NCI-H2029 treated with DMSO at 0.1 percent for 48 hours (cell line): ENCODE data around the gene NLRC4.
"Not testable (repeated sequence)": the region's sequence is repeated elsewhere in the genome, so short reads cannot be mapped to it uniquely, and the experiment has no call there.

Experiments
- DNase-seq: peaks from one replicate; lab custom pipeline; 2025; lab: John Stamatoyannopoulos, UW

NLRC4 gene, protein sequence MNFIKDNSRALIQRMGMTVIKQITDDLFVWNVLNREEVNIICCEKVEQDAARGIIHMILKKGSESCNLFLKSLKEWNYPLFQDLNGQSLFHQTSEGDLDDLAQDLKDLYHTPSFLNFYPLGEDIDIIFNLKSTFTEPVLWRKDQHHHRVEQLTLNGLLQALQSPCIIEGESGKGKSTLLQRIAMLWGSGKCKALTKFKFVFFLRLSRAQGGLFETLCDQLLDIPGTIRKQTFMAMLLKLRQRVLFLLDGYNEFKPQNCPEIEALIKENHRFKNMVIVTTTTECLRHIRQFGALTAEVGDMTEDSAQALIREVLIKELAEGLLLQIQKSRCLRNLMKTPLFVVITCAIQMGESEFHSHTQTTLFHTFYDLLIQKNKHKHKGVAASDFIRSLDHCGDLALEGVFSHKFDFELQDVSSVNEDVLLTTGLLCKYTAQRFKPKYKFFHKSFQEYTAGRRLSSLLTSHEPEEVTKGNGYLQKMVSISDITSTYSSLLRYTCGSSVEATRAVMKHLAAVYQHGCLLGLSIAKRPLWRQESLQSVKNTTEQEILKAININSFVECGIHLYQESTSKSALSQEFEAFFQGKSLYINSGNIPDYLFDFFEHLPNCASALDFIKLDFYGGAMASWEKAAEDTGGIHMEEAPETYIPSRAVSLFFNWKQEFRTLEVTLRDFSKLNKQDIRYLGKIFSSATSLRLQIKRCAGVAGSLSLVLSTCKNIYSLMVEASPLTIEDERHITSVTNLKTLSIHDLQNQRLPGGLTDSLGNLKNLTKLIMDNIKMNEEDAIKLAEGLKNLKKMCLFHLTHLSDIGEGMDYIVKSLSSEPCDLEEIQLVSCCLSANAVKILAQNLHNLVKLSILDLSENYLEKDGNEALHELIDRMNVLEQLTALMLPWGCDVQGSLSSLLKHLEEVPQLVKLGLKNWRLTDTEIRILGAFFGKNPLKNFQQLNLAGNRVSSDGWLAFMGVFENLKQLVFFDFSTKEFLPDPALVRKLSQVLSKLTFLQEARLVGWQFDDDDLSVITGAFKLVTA

DNA sequence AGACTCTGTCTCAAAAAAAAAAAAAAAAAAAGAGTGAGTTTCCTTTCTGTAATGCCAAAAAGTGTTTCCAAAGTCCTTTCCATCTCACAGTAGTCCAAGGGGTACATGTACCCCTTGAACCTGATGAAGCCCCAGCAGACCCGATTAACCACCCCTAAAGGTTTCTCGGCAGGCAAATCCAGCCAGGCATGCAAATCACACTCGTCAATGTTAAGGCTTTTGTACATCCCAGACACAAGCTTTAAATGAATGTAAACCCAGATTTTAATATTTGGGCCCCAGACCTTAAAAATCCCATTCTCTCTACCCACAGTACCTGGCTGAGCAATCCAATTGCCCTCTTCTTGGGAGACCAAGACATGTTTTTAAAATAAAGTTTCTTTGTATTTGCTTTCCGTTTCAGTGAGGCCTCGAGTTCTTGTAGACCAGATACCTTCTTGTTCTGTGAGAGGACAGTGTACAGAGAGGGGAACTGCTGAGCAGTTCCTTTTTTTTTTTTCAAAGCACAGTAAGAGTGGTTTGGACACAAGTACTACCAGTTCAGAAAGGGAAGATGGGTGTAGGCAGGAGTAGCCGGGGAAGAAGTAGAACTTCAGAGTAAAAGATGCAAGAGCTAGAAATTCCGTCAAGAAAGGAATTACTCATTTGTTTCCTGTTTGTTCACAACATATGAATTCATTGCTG lies at the start of gene NLRC4:
Gene NLRC4 (minus strand): TSS at position 465 of the 684 bp plus-strand sequence. CDS start 8,111 bp downstream, outside the sequence.
- DNase-seq: no peak

DNA sequence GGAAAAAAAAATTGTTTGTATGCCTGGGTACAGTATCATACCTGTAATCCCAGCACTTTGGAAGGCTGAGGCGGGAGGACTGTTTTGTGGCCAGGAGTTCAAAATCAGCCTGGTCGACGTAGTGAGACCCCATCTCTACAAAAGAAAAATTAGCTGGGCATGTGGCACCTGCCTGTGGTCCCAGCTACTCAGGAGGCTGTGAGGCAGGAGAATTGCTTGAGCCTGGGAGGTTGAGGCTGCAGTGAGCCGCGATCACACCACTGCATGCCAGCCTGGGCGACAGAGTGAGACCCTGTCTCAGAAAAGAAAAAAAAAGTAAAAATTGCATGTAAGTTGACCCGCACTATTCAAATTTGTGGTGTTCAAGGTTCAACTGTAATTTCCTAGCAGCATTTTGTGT lies 45.9 kb upstream of the NLRC4 start:
- DNase-seq: no peak

DNA sequence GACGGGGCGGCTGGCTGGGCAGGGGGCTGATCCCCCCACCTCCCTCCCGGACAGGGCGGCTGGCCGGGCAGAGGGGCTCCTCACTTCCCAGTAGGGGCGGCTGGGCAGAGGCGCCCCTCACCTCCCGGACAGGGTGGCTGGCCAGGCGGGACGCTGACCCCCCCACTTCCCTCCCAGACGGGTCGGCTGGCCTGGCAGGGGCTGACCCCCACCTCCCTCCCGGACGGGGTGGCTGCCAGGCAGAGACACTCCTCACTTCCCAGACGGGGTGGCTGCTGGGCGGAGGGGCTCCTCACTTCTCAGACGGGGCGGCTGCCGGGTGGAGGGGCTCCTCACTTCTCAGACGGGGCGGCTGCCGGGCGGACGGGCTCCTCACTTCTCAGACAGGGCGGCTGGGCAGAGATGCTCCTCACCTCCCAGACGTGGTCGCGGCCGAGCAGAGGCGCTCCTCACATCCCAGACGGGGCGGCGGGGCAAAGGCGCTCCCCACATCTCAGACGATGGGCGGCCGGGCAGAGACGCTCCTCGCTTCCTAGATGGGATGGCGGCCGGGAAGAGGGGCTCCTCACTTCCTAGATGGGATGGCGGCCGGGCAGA lies 29.4 kb upstream of the NLRC4 start:
- DNase-seq: not testable (repeated sequence)

DNA sequence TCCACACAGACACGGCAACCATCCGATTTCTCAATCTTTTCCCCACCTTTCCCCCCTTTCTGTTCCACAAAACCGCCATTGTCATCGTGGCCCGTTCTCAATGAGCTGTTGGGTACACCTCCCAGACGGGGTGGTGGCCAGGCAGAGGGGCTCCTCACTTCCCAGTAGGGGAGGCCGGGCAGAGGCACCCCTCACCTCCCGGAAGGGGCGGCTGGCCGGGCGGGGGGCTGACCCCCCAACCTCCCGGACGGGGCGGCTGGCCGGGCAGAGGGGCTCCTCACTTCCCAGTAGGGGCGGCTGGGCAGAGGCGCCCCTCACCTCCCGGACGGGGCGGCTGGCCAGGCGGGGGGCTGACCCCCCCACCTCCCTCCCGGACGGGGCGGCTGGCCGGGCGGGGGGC lies 28.8 kb upstream of the NLRC4 start:
- DNase-seq: not testable (repeated sequence)

DNA sequence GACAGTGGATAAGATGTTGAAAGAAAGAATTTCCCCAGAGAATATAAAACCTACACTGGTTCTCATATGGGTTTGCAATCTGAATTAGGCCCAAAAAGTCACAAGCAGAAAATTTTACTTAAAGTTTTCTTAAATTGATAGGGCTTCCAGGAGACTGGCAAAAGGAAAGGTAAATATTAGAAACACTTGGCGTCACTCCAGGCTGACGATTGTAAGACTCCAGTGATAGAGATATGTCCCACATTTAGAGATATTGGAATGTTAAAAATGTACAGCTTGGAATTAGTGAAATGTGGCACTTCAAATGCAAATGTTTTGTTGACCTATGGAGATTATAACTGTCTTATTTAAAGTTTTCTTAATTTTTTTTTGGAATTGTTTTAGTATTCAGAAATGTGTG lies 27.1 kb upstream of the NLRC4 start:
- DNase-seq: no peak

DNA sequence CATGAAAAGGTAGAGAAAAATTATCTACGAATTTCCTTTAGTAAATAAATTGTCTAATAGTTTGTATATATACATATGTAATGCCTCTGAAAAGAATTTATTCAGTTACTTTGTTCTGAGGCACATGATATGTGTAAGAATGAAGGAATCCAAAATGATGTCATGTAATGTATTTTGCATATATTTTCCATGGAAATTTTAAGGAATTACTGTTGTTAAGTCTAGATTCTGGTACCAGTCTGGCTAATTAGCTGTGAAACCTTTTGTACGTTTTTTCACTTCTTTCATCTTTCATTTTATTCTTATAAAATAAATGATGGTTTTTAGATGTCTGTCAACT lies 25.3 kb upstream of the NLRC4 start:
- DNase-seq: no peak

DNA sequence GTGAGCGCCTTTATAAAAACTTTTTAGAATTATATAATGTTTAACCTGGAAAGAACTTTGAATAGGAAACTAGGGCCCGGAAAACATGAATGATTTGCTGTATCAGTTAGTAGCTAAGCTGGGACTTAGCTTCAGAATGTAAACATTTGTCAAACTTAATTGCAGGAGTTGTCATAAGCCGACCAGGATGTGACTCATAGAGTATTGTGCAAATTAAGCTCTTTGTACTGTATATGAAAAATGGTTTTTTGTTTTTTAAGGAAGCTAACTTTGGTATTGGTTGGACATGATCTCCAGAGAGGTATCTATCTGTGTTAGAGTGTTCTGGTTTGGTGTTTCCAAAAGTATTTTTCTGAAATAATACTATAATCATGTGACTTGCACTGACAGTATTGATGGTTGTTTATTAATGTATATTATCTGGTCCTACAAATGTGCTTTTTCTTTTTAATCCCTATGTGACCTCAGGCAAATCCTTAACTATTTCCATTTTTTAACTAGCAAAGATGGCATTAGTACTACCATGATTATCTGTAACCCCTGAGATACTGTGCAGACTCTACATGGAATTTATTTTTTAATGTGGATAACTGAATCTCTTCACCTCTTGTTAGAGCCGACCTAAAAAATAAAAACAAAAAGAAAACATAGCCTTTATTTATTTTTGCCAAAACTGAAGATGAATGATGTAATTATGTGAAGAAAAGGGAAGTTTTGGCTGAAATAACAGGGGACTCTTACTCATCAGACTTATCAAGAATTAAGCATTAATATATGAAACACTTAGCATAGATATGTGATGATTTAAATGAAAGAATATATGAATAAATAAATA lies 24.7 kb upstream of the NLRC4 start:
- no peak for DNase-seq

DNA sequence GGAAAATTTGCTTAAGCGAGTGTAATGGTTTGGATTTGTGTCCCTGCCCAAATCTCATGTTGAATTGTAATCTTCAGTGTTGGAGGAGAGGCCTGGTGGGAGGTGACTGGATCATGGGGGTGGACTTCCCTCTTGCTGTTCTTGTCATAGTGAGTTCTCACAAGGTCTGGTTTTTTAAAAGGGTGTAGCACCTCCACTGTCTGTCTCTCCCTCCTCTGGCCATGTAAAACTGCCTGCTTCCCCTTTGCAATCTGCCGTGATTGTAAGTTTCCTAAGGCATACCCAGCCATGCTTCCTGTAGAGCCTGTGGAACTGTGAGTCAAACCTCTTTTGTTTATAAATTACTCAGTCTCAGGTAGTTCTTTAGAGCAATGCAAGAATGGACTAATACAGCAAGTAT lies 19.6 kb upstream of the NLRC4 start:
- DNase-seq: no peak

DNA sequence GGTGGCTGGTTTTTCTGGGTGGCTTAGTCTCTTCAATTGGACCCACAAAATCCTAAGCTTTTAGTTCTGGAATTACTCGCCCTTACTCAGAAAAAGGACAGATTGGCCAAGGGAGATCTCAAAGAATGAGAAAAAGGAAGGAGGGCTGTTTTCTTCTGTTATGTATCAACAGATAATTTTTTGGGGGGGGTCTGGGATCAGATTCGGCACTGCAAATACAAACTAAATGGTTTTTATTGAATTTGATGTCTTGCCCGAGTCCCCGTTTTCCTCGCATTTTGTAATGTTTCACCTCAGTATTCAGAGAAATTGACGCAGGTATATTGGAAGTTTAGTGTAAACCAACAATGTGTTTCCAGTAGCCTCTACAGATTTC lies 13.8 kb upstream of the NLRC4 start:
- no peak for DNase-seq

DNA sequence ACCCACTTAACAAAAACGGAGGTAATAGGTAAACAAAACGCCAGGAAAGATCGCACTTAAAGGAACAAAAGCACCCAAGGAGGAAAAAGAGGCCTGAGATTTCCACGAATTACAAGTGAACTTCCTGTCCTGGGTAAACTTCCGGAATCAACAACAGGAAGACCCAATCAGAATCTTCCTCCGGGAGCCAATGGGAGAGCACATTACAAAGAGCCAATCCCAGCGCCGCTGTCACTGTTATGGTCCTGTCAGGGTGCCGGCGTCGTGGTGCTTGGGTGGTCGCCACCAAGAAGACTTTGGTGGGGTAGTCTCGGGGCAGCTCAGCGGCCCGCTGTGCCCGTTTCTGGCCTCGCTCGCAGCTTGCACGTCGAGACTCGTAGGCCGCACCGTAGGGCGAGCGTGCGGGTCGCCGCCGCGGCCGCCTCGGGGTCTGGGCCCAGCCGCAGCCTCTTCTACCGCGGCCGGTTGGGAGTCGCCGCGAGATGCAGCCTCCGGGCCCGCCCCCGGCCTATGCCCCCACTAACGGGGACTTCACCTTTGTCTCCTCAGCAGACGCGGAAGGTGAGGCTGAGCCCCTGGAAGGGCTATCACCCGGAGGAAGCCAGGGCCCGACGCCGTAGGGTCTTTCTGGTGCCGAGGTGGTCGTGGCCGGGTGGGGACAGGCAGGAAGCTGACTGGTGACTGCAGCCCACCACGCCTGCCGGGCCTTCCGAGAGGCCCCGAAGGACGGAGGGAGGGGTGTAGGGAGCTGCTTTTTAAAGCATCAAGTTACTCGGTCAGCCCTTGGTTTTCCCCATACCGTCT lies 13.2 kb upstream of the NLRC4 start, which contains the start of gene YIPF4:
Gene YIPF4 (plus strand): TSS at position 231 of the 804 bp plus-strand sequence. CDS start 252 bp downstream, at position 483.
- DNase-seq: peak; percentile 80

DNA sequence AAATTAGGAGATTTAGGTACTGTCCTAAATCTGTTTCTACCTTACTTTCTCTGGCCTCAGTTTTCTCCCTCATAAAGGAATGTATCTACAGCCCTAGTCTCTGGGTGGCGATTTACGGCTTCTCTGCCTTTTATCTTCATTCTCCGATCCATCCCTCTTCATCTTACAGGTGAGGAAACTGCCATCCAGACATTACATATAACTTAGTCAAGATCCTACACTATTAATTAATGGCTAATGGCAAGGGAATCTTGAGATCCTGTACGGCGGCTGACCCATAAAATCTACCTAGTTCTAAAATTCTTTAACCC lies 12.6 kb upstream of the NLRC4 start:
- DNase-seq: no peak

DNA sequence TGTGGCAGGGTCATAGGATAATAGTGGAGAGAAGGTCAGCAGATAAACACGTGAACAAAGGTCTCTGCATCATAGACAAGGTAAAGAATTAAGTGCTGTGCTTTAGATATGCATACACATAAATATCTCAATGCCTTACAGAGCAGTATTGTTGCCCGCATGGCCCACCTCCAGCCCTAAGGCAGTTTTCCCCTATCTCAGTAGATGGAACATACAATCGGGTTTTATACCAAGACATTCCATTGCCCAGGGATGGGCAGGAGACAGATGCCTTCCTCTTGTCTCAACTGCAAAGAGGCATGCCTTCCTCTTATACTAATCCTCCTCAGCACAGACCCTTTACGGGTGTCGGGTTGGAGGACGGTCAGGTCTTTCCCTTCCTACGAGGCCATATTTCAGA lies 11.1 kb upstream of the NLRC4 start:
- DNase-seq: not testable (repeated sequence)

DNA sequence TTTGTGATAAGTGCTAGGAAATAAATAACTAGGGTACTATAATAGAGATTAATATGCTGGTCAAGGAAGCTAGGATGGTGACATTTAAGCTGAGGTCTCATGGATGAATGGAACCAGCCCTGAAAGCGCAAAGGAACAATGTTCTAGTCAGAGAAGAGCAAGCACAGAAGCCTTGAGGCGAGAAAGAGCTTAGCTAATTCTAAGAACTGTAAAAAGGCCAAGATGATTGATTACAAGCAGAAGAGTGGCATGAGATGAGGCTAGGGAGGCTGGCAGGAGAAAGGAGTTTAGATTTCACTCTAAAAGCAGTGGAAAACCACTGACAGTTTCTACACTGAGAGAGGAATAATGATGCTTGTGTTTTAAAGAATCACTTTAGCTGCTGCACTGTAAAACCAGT lies 9.6 kb upstream of the NLRC4 start:
- DNase-seq: no peak

DNA sequence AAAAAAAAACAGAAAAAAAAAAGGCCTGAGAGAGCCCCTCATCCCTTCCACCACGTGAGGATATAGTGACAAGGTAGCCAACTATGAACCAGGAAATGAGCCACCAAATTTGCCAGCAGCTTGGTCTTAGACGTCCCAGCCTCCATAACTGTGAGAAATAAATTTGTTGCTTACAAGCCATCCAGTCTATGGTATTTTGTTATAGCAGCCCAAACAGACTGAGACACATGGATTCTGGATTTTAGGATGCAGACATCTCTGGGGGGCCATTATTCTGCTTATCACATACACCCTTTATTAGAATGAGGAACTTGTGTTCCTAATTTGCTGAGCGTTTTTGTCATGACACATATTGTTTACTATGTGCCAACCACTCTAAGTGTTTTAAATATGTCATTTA lies 7.6 kb upstream of the NLRC4 start:
- DNase-seq: no peak

DNA sequence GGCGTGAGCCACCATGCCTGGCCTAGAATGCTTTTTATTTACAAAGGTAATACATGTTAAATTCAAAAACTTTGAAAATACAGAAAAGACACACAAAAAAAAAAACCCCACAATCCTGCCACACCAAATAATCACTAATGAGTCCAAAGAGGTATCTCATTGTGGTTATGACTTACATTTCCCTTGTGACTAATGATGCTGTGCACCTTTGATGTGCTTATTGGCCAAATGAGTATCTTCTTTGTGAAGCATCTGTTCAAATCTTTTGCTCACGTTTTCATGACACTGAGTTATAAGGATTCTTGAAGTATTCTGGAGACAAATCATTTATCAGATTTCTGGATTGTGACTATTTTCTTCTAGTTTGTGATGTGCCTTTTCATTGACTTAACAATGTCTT lies 6.4 kb upstream of the NLRC4 start:
- DNase-seq: no peak

DNA sequence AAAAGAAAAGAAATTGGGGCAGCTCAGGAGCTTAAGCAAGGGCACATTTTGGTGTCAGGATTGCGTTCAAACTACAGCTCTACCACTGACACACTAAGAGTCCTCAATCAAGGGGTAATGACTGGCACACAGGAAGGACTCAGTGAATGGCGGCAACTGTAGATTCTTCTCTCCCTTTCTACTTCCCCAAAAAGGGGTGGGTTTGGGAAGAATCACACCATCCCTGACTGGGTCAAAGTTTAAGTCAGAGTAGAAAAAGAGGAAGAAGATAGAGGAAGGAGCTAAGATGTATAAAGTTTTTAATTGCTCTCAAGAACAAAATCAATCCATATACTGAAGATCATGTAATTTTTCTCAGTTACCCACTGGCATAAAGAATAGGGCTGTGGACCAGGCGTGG lies 2.6 kb downstream of the NLRC4 start:
- no peak for DNase-seq

DNA sequence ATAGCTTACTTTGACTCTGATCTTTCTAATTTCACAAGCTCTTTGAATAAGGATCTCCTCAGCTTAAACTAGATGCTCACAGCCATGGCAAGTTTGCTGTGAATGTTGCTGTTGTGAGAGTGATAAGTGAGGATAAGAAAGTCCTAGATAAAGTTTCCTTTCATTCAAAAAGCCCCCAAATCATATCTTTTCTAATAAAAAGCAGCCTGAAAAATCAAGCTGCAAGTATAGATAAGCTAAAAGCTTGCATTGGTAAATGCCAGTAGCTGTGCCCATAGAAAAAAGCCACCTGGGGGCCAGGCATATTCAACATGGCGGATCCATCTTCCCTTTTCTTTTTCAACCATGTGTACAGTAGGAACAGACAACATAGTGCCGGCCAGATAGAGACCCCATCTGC lies 4.3 kb downstream of the NLRC4 start:
- DNase-seq: no peak

DNA sequence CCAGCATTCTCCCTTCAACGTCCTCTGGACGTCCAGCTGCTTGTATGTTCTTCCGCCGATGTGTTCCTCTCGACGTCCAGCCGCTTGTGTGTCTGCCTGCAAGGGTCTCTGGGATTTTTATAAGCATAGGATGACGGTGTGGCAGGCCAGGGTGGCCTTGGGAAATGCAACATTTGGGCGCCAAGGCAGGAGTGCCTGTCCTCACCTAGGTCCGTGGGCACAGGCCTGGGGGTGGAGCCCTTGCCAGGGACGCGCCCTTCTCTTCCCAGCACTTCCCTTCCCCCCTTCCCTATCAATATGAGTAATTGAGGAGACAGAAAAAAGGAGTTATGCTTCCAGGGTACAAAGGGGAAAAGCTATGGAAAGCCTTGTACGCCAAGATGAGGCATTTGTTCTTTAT lies 6.4 kb downstream of the NLRC4 start:
- no peak for DNase-seq

DNA sequence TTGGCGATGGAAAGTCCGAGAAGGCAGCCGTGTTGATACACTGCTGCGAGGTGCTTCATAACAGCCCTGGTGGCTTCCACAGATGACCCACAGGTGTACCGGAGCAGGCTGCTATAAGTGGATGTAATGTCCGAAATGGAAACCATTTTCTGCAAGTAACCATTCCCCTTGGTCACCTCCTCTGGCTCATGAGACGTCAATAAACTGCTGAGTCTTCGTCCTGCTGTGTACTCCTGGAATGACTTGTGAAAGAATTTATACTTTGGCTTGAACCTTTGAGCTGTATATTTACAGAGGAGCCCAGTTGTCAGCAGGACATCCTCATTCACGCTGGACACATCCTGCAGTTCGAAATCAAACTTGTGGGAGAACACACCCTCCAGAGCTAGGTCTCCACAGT lies 14.4 kb downstream of the NLRC4 start:
- no peak for DNase-seq

DNA sequence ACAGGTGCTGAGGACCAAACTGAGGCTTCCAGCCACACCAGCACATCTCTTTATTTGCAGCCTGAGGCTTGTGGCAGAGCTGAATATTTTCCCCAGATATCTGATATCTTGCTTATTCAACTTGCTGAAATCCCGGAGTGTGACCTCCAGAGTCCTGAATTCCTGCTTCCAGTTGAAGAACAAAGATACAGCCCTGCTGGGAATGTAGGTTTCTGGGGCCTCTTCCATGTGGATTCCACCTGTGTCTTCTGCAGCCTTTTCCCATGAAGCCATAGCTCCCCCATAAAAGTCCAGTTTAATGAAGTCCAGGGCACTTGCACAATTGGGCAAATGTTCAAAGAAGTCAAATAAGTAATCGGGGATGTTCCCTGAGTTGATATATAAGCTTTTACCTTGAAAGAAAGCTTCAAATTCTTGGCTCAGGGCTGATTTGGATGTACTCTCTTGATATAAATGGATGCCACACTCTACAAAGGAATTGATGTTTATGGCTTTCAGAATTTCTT lies 14.9 kb downstream of the NLRC4 start:
- DNase-seq: no peak
